ENCODE measurements around the gene CACNG8.

The CACNG8 gene

GRCh38 chr19:53971673-53972072 lies 8.9 kb downstream of the CACNG8 start:
- DNase-seq (ENCODE audit: low spot score in 2 of 2) (no peak), ATAC-seq (replicated peaks; ENCODE audit: extremely low read depth, poor library complexity, severe bottlenecking) (no peak)
- H3K4me1 Mint-ChIP-seq = no peaks in the 10 kb centered on the region
- no peaks in the 10 kb centered on the region for H3K36me3 Mint-ChIP-seq (ENCODE audit: insufficient read depth)
- H3K9me3 Mint-ChIP-seq = no peaks in the 10 kb centered on the region
- H3K4me3 Mint-ChIP-seq = no peak overlapping the region
- H3K27me3 Mint-ChIP-seq = peaks cover 53% of the 10 kb centered on the region
- no peak overlapping the region for H3K27ac Mint-ChIP-seq (ENCODE audit: low read depth)

- H3K4me3 Mint-ChIP-seq = peak overlapping the region; percentile 15
- H3K36me3 Mint-ChIP-seq (ENCODE audit: insufficient read depth) = peaks cover 4% of the 10 kb centered on the region
- no peak overlapping the region for H3K27ac Mint-ChIP-seq (ENCODE audit: low read depth)
- peaks cover 8% of the 10 kb centered on the region for H3K9me3 Mint-ChIP-seq
- ATAC-seq (replicated peaks; ENCODE audit: extremely low read depth, poor library complexity, severe bottlenecking) (peak; percentile 69), DNase-seq (ENCODE audit: low spot score in 2 of 2) (peak; percentile 28 to 30)
- H3K27me3 Mint-ChIP-seq = peaks cover 67% of the 10 kb centered on the region
- peaks cover 21% of the 10 kb centered on the region for H3K4me1 Mint-ChIP-seq
These were observed 14.8 kb downstream of the CACNG8 start for GRCh38 chr19:53977429-53977990.

GRCh38 chr19:53977991-53978731 lies 15.4 kb downstream of the CACNG8 start:
- Mint-ChIP-seq H3K27ac (ENCODE audit: low read depth) (no peak overlapping the region), H3K4me1 (peaks cover 21% of the 10 kb centered on the region), H3K4me3 (peak overlapping the region; percentile 15), H3K9me3 (peaks cover 8% of the 10 kb centered on the region), H3K36me3 (ENCODE audit: insufficient read depth) (peaks cover 4% of the 10 kb centered on the region), H3K27me3 (peaks cover 61% of the 10 kb centered on the region)
- DNase-seq (ENCODE audit: low spot score in 2 of 2) (no peak), ATAC-seq (replicated peaks; ENCODE audit: extremely low read depth, poor library complexity, severe bottlenecking) (no peak)

GRCh38 chr19:53978975-53979801 lies 16.5 kb downstream of the CACNG8 start:
- Mint-ChIP-seq H3K4me3 (peak overlapping the region; percentile 50), H3K9me3 (peaks cover 8% of the 10 kb centered on the region), H3K27me3 (peaks cover 61% of the 10 kb centered on the region), H3K36me3 (ENCODE audit: insufficient read depth) (peaks cover 4% of the 10 kb centered on the region), H3K4me1 (peaks cover 21% of the 10 kb centered on the region), H3K27ac (ENCODE audit: low read depth) (no peak overlapping the region)
- DNase-seq (ENCODE audit: low spot score in 2 of 2) (no peak), ATAC-seq (replicated peaks; ENCODE audit: extremely low read depth, poor library complexity, severe bottlenecking) (no peak)

GRCh38 chr19:53980539-53981375 lies 18.0 kb downstream of the CACNG8 start:
- ATAC-seq (replicated peaks; ENCODE audit: extremely low read depth, poor library complexity, severe bottlenecking) = no peak
- peaks cover 8% of the 10 kb centered on the region for H3K9me3 Mint-ChIP-seq
- peaks cover 21% of the 10 kb centered on the region for H3K4me1 Mint-ChIP-seq
- peaks cover 4% of the 10 kb centered on the region for H3K36me3 Mint-ChIP-seq (ENCODE audit: insufficient read depth)
- H3K27ac Mint-ChIP-seq (ENCODE audit: low read depth) = no peak overlapping the region
- peaks cover 58% of the 10 kb centered on the region for H3K27me3 Mint-ChIP-seq
- H3K4me3 Mint-ChIP-seq = peak overlapping the region; percentile 47
- no peak for DNase-seq (ENCODE audit: low spot score in 2 of 2)

- no peak for DNase-seq (ENCODE audit: low spot score in 2 of 2)
These were observed 18.7 kb downstream of the CACNG8 start for GRCh38 chr19:53981376-53981951.

GRCh38 chr19:53982001-53982451 lies 19.3 kb downstream of the CACNG8 start:
- DNase-seq (ENCODE audit: low spot score in 2 of 2) (no peak), ATAC-seq (replicated peaks; ENCODE audit: extremely low read depth, poor library complexity, severe bottlenecking) (no peak)
- Mint-ChIP-seq H3K36me3 (ENCODE audit: insufficient read depth) (peaks cover 4% of the 10 kb centered on the region), H3K4me1 (peaks cover 21% of the 10 kb centered on the region), H3K27ac (ENCODE audit: low read depth) (no peak overlapping the region), H3K4me3 (peak overlapping the region; percentile 47), H3K9me3 (peaks cover 8% of the 10 kb centered on the region), H3K27me3 (peaks cover 45% of the 10 kb centered on the region)

More at GRCh38 chr19:53981376-53981951, 18.7 kb downstream of the CACNG8 start:
- peak overlapping the region; percentile 47 for H3K4me3 Mint-ChIP-seq
- H3K27ac Mint-ChIP-seq (ENCODE audit: low read depth) = no peak overlapping the region
- peaks cover 51% of the 10 kb centered on the region for H3K27me3 Mint-ChIP-seq
- peaks cover 8% of the 10 kb centered on the region for H3K9me3 Mint-ChIP-seq
- H3K36me3 Mint-ChIP-seq (ENCODE audit: insufficient read depth) = peaks cover 4% of the 10 kb centered on the region
- no peak for ATAC-seq (replicated peaks; ENCODE audit: extremely low read depth, poor library complexity, severe bottlenecking)
- H3K4me1 Mint-ChIP-seq = peaks cover 21% of the 10 kb centered on the region

GRCh38 chr19:53982611-53983010 lies 19.9 kb downstream of the CACNG8 start:
- Mint-ChIP-seq H3K27ac (ENCODE audit: low read depth) (no peak overlapping the region), H3K4me3 (no peak overlapping the region), H3K27me3 (peaks cover 39% of the 10 kb centered on the region), H3K4me1 (peaks cover 21% of the 10 kb centered on the region), H3K9me3 (peaks cover 8% of the 10 kb centered on the region), H3K36me3 (ENCODE audit: insufficient read depth) (peaks cover 2% of the 10 kb centered on the region)
- no peak for DNase-seq (ENCODE audit: low spot score in 2 of 2)
- ATAC-seq (replicated peaks; ENCODE audit: extremely low read depth, poor library complexity, severe bottlenecking) = no peak

- peaks cover 2% of the 10 kb centered on the region for H3K36me3 Mint-ChIP-seq (ENCODE audit: insufficient read depth)
- H3K4me3 Mint-ChIP-seq = no peak overlapping the region
- H3K27me3 Mint-ChIP-seq = peaks cover 29% of the 10 kb centered on the region
- ATAC-seq (replicated peaks; ENCODE audit: extremely low read depth, poor library complexity, severe bottlenecking) (no peak), DNase-seq (ENCODE audit: low spot score in 2 of 2) (no peak)
- no peak overlapping the region for H3K27ac Mint-ChIP-seq (ENCODE audit: low read depth)
- peaks cover 8% of the 10 kb centered on the region for H3K9me3 Mint-ChIP-seq
- peaks cover 21% of the 10 kb centered on the region for H3K4me1 Mint-ChIP-seq
These were observed 20.9 kb downstream of the CACNG8 start for GRCh38 chr19:53983457-53984289.

- DNase-seq (ENCODE audit: low spot score in 2 of 2) (no peak), ATAC-seq (replicated peaks; ENCODE audit: extremely low read depth, poor library complexity, severe bottlenecking) (no peak)
- Mint-ChIP-seq H3K27me3 (peaks cover 7% of the 10 kb centered on the region), H3K9me3 (peaks cover 2% of the 10 kb centered on the region), H3K4me1 (peaks cover 2% of the 10 kb centered on the region), H3K4me3 (no peak overlapping the region), H3K36me3 (ENCODE audit: insufficient read depth) (no peaks in the 10 kb centered on the region), H3K27ac (ENCODE audit: low read depth) (no peak overlapping the region)
These were observed 23.1 kb downstream of the CACNG8 start for GRCh38 chr19:53985863-53986262.

- H3K27ac Mint-ChIP-seq (ENCODE audit: low read depth) = no peak overlapping the region
These were observed 26.2 kb downstream of the CACNG8 start for GRCh38 chr19:53988981-53989380.

More at GRCh38 chr19:53988981-53989380, 26.2 kb downstream of the CACNG8 start:
- no peaks in the 10 kb centered on the region for H3K9me3 Mint-ChIP-seq
- no peaks in the 10 kb centered on the region for H3K4me1 Mint-ChIP-seq
- peaks cover 21% of the 10 kb centered on the region for H3K27me3 Mint-ChIP-seq
- DNase-seq (ENCODE audit: low spot score in 2 of 2) = no peak
- H3K4me3 Mint-ChIP-seq = no peak overlapping the region
- no peak for ATAC-seq (replicated peaks; ENCODE audit: extremely low read depth, poor library complexity, severe bottlenecking)
- H3K36me3 Mint-ChIP-seq (ENCODE audit: insufficient read depth) = no peaks in the 10 kb centered on the region

Measured in central memory CD8-positive, alpha-beta T cell (primary cell).